Activated naive CD4-positive, alpha-beta T cell treated with anti-CD3 and anti-CD28 coated beads, Interleukin-2, amount 50 U/mL, for 72 hours (primary cell): ENCODE results near the gene ELMOD3. TPM values are rescaled to one million over a fixed set of nuclear protein-coding genes. Genes with fewer than 3 reads are reported as not detected.
A peak's percentile ranks its signal among the peaks of the same experiment; 100 is the strongest.

Experiments used
- ATAC-seq, 2 donors: fragments of 150-1000 bp; cut with Tn5 transposase; 2 replicates each; pipeline ENCODE4 v1.10.0; 2021; ENCODE audit warnings: mild to moderate bottlenecking in 2 of 2, moderate library complexity in 2 of 2
- DNase-seq, 2 donors: peaks; one replicate each; pipeline ENCODE4 v3.0.0; 2021 to 2022; ENCODE audit warnings: low spot score in 2 of 2
- H3K27ac Mint-ChIP-seq, 2 donors: one replicate each; pipeline ENCODE4 v1.8.0; 2022; ENCODE audit warnings: mild to moderate bottlenecking in 2 of 2, mixed read lengths in 2 of 2
- H3K36me3 Mint-ChIP-seq, 2 donors: one replicate each; pipeline ENCODE4 v1.8.0; 2022; ENCODE audit warnings: mixed read lengths in 2 of 2
- H3K9me3 Mint-ChIP-seq, 2 donors: one replicate each; pipeline ENCODE4 v1.8.0; 2022; ENCODE audit warnings: mixed read lengths in 2 of 2
- total RNA-seq, 2 donors: library from RNA; stranded (reverse); gene quantifications; one replicate each; pipeline ENCODE4 v1.2.3, GENCODE V29; 2022

ELMOD3 gene
- total RNA-seq, 2 donors from 2014 or later: 11.9 to 30.1 TPM

DNA sequence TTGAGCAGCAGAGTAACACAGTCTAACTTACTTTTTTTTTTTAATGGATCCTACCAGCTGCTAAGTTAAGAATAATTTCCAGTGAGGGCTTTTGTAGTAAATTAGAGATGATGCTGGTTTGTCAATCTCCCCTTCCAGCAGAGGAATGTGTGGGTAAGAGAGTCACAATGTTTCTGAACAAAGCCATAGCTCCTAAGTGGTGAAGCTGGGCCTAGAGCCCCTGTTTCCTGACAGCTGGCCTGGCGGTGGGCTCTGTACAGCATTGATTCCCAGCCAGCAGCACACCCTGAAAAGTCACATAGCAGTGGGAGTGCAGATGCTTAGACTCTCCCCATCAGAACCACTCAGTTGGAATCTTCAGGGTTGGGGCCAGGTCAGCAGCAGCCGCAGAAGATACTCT lies 31.2 kb downstream of the ELMOD3 start:
- Mint-ChIP-seq H3K36me3 (peaks cover under 1 to 4% of the 10 kb centered on the region in 2 donors), H3K27ac (peak overlapping the region in 1 of 2 donors; percentile 53), H3K9me3 (no peaks in the 10 kb centered on the region)
- ATAC-seq (no peak), DNase-seq (peak in 1 of 2 donors; percentile 11)

DNA sequence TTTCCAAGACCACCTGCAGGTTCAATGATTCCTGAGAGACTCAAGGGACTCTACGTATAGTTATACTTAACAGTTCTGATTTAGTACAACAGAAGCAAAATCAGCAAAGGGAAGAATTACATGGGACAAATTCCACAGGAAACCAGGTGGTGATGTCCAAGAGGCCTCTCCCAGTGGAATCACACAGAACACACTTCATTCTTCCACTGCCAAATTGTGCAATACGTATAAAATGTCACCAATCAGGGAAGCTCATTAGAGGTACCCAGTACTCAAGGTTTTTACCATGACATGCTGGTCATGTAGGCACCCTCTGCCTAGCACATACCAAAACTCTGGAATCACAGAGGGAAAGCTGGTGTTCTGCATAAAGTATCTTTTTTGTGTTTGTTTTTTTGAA lies 33.2 kb downstream of the ELMOD3 start:
- DNase-seq: no peak
- no peak for ATAC-seq
- Mint-ChIP-seq H3K36me3 (no peaks in the 10 kb centered on the region), H3K9me3 (no peaks in the 10 kb centered on the region), H3K27ac (no peak overlapping the region)

DNA sequence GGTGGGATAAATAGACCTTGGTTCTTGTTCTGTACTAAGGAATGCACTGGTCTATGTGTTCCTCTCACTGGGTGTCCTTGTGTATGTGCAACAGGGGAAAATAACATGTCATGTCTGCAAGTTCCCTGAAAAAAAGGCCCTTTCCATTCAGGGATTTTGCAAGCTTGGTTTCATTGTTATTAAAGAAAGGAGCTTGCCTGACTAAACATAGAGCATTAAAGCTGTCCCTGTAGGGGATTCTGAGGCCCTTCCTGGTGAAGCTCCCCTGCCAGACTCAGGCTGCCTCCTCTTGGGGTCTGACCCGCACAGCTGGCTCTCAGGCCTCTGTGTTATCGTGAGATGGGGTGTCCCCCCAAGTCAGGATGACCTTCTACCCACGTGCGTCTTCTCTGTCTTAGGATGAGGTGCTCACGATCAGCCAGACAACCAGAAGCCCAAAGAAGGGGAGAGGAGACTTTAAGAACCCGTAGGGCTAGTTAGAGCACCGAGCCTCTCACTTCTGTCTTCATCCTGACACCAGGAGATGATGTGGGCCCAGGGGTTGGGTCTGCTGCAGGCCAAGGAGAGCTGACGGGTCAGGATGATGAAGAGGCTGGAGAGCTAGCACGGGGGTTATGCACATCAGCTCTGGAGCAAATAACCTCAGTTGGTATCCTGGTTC lies 34.4 kb downstream of the ELMOD3 start:
- ATAC-seq: no peak
- H3K27ac Mint-ChIP-seq: peak overlapping the region; percentile 12 to 29

DNA sequence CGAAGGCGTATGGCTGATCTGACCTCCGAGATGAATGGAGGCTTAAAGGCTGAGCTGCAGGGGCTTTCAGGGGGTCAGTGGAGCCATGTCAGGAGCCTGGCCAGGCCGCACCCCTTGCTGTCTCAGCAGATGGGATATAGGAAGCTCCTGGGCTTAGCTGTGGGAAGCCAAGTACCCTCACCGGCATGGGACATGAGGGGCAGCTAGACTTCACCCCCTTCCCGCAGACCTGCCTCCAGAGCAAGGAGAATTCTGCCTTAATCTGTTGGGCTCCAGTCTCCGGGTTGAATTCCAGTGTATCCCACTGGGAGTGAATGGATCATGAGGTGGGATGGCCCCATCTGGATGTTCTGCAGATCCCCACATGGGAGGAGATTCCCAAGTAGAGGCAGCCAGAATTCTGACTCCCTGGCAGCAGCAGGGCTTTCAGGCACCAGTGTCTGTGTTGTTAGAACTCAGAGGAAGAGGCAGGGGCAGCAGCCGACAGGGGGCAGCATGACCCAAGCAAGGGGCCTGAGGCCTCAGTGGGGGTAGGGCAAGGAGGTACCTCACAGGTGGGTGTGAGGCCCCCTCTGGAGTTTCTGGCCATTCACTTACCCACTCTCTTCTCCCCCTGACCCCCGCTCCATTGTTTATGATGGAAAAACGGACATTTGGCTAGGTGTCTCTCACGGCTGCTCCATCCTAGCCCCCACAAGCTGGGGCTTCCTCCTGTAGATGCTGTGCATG lies 36.5 kb downstream of the ELMOD3 start:
- H3K27ac Mint-ChIP-seq: no peak overlapping the region
- DNase-seq (peak; percentile 57 to 80), ATAC-seq (peak; percentile 77 to 90)
- no peaks in the 10 kb centered on the region for H3K36me3 Mint-ChIP-seq
- no peaks in the 10 kb centered on the region for H3K9me3 Mint-ChIP-seq

More for the DNA sequence above, 34.4 kb downstream of the ELMOD3 start:
- H3K36me3 Mint-ChIP-seq: no peaks in the 10 kb centered on the region
- no peaks in the 10 kb centered on the region for H3K9me3 Mint-ChIP-seq
- DNase-seq: peak in 1 of 2 donors; percentile 34

- Mint-ChIP-seq H3K9me3 (no peaks in the 10 kb centered on the region), H3K36me3 (no peaks in the 10 kb centered on the region), H3K27ac (peak overlapping the region in 1 of 2 donors; percentile 24)
- ATAC-seq (no peak), DNase-seq (peak in 1 of 2 donors; percentile 33)
Measured at GRCh38 chr2:85393836-85394235, 39.3 kb downstream of the ELMOD3 start.

- DNase-seq: peak in 1 of 2 donors; percentile 37
- H3K9me3 Mint-ChIP-seq: no peaks in the 10 kb centered on the region
- peak overlapping the region in 1 of 2 donors; percentile 24 for H3K27ac Mint-ChIP-seq
- no peak for ATAC-seq
- H3K36me3 Mint-ChIP-seq: no peaks in the 10 kb centered on the region
Measured at GRCh38 chr2:85394261-85394681, 39.7 kb downstream of the ELMOD3 start.

DNA sequence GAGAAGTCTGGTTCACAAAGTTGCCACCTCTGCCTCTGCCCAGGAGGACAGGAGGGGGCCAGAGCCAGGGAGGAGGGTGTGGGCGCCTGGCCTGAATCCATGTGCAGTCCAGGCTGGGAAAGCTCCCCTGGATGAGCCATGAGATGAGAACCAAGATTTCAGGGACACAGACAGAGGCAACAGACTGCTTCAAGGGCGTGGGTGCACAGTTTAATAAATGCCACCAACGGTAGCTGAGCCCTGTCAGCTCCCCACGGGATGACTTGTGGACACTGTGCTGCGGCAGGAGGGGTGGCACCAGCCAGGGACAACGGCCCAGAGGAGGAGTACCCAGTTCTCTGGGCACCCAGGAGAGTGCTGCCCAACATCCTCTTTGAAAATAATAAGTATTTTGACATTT lies 40.4 kb downstream of the ELMOD3 start:
- peak in 1 of 2 donors; percentile 50 for DNase-seq
- no peak for ATAC-seq
- Mint-ChIP-seq H3K27ac (peak overlapping the region in 1 of 2 donors; percentile 24), H3K9me3 (no peaks in the 10 kb centered on the region), H3K36me3 (no peaks in the 10 kb centered on the region)

GRCh38 chr2:85395912-85396475 lies 41.4 kb downstream of the ELMOD3 start:
- Mint-ChIP-seq H3K9me3 (no peaks in the 10 kb centered on the region), H3K36me3 (no peaks in the 10 kb centered on the region), H3K27ac (no peak overlapping the region)
- ATAC-seq (no peak), DNase-seq (peak in 1 of 2 donors; percentile 42)

GRCh38 chr2:85396531-85397470 lies 42.2 kb downstream of the ELMOD3 start:
- H3K27ac Mint-ChIP-seq: peak overlapping the region; percentile 57 to 70
- H3K36me3 Mint-ChIP-seq: peaks cover 0 to 2% of the 10 kb centered on the region in 2 donors
- ATAC-seq (peak in 1 of 2 donors; percentile 43), DNase-seq (peak in 1 of 2 donors; percentile 48)
- no peaks in the 10 kb centered on the region for H3K9me3 Mint-ChIP-seq

- ATAC-seq (no peak), DNase-seq (peak in 1 of 2 donors; percentile 13)
- H3K9me3 Mint-ChIP-seq: peaks cover 0 to 4% of the 10 kb centered on the region in 2 donors
- H3K36me3 Mint-ChIP-seq: peaks cover 0 to 9% of the 10 kb centered on the region in 2 donors
- H3K27ac Mint-ChIP-seq: peak overlapping the region in 1 of 2 donors; percentile 45
Measured at GRCh38 chr2:85397925-85398331, 43.4 kb downstream of the ELMOD3 start.

- H3K27ac Mint-ChIP-seq: no peak overlapping the region
- peaks cover 0 to 4% of the 10 kb centered on the region in 2 donors for H3K9me3 Mint-ChIP-seq
- ATAC-seq: no peak
- H3K36me3 Mint-ChIP-seq: peaks cover 0 to 15% of the 10 kb centered on the region in 2 donors
- DNase-seq: peak in 1 of 2 donors; percentile 51
Measured at GRCh38 chr2:85398426-85399182, 44.0 kb downstream of the ELMOD3 start.

DNA sequence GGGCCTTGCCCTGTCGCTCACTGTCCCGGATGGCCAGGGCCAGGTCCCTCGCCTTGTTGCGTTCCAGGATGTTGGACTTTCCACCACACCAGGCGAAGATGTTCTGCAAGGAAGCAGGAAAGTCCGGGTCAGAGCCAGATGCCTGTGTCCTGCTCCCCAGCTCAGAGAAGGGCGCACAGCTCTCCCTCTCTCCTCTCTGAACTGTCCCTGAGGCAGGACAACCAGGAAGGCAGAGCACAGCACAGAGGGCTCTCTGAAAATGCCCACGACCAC lies 44.5 kb downstream of the ELMOD3 start:
- ATAC-seq: no peak
- peaks cover 0 to 4% of the 10 kb centered on the region in 2 donors for H3K9me3 Mint-ChIP-seq
- DNase-seq: no peak
- no peak overlapping the region for H3K27ac Mint-ChIP-seq
- peaks cover 0 to 15% of the 10 kb centered on the region in 2 donors for H3K36me3 Mint-ChIP-seq

GRCh38 chr2:85400023-85400422 lies 45.5 kb downstream of the ELMOD3 start:
- DNase-seq: peak in 1 of 2 donors; percentile 20
- peaks cover 0 to 4% of the 10 kb centered on the region in 2 donors for H3K9me3 Mint-ChIP-seq
- ATAC-seq: no peak
- H3K27ac Mint-ChIP-seq: peak overlapping the region in 1 of 2 donors; percentile 6
- peaks cover 0 to 19% of the 10 kb centered on the region in 2 donors for H3K36me3 Mint-ChIP-seq

- DNase-seq (peak in 1 of 2 donors; percentile 48), ATAC-seq (no peak)
- Mint-ChIP-seq H3K9me3 (peaks cover 0 to 4% of the 10 kb centered on the region in 2 donors), H3K36me3 (peaks cover 0 to 22% of the 10 kb centered on the region in 2 donors), H3K27ac (no peak overlapping the region)
Measured at GRCh38 chr2:85400541-85401463, 46.2 kb downstream of the ELMOD3 start.

DNA sequence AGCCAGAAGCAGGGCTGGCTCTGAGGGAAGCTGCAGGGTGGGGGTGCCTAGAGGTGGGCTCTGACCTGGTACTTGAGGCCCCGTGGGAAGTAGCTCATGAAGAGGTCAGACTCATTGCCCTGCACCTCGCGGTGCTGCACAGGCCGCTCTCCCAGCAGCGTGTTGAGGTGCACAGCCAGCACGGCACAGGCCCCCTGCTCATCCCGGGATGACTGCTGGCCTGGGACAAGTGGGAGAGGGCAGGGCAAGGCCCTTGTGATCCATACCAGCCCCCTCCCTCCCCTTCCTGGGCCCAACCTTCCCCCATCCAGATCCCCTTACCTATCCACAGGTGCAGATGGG lies 46.9 kb downstream of the ELMOD3 start:
- H3K36me3 Mint-ChIP-seq: peaks cover 0 to 22% of the 10 kb centered on the region in 2 donors
- H3K9me3 Mint-ChIP-seq: peaks cover 0 to 4% of the 10 kb centered on the region in 2 donors
- no peak overlapping the region for H3K27ac Mint-ChIP-seq
- peak in 1 of 2 donors; percentile 45 for DNase-seq
- ATAC-seq: no peak
